ENCODE data around the gene MECP2.
A peak's percentile ranks its signal among the peaks of the same experiment; 100 is the strongest.

MECP2 gene

GRCh38 chrX:154025230-154025629 is 72.3 kb downstream of the MECP2 start:
- H3K36me3 ChIP-seq (ENCODE audit: insufficient read depth, low read length), result no peaks in the 10 kb centered on the region
- no peak overlapping the region for H3K4me3 ChIP-seq (ENCODE audit: low read depth, low read length)
- peaks cover 13% of the 10 kb centered on the region for H3K4me1 ChIP-seq (ENCODE audit: control insufficient read depth, insufficient read depth, low read length, unreplicated experiment)
- no peak overlapping the region for H2AFZ ChIP-seq (ENCODE audit: low read length, unreplicated experiment)
- no peaks in the 10 kb centered on the region for H3K27me3 ChIP-seq (ENCODE audit: insufficient read depth, low read length)
- H3K79me2 ChIP-seq (ENCODE audit: control insufficient read depth, insufficient read depth, low read length, unreplicated experiment), result no peaks in the 10 kb centered on the region
- no peak overlapping the region for H3K27ac ChIP-seq (ENCODE audit: low read depth, low read length)

- peaks cover 13% of the 10 kb centered on the region for H3K4me1 ChIP-seq (ENCODE audit: control insufficient read depth, insufficient read depth, low read length, unreplicated experiment)
- H3K4me3 ChIP-seq (ENCODE audit: low read depth, low read length), result no peak overlapping the region
- no peak overlapping the region for H2AFZ ChIP-seq (ENCODE audit: low read length, unreplicated experiment)
- H3K79me2 ChIP-seq (ENCODE audit: control insufficient read depth, insufficient read depth, low read length, unreplicated experiment), result peaks cover 3% of the 10 kb centered on the region
- H3K27ac ChIP-seq (ENCODE audit: low read depth, low read length), result no peak overlapping the region
- no peaks in the 10 kb centered on the region for H3K27me3 ChIP-seq (ENCODE audit: insufficient read depth, low read length)
- H3K36me3 ChIP-seq (ENCODE audit: insufficient read depth, low read length), result no peaks in the 10 kb centered on the region
These were observed 73.2 kb downstream of the MECP2 start for GRCh38 chrX:154024271-154024670.

DNA sequence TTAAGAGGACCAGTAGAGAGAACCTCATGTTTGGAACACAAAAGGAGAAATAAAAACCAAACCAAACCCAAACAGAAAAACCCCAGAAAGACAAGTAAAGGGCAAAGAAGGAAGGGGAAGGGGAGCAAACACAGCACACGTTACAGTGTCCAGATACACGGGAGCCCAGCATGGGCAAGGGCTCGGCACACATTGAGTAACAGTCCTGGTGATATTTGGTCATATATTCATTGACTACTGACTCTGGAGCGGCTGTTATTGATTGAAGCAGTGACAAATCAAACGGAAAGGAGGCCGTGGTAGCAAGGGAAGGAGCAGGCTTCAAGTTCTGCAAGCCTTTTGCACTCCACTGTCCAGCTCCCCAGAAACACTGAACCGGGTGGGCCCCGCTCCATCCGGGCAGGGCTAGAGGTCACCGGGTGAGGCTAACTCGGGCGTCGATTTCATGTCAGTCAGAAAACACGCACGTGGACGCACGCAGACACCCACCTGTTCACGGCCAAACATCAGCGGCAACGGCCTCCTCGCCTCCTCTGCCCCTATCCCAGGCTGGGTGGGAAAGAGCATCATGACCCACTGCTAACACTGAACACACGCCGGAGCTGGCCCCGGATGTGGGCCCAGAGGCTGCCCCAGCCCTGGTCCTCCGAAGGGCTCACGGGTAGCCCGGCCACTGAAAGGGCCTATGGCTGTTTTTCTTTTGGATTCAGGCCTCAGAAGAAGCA is 74.1 kb downstream of the MECP2 start:
- H3K79me2 ChIP-seq (ENCODE audit: control insufficient read depth, insufficient read depth, low read length, unreplicated experiment), result peaks cover 12% of the 10 kb centered on the region
- no peak overlapping the region for H3K4me3 ChIP-seq (ENCODE audit: low read depth, low read length)
- no peaks in the 10 kb centered on the region for H3K27me3 ChIP-seq (ENCODE audit: insufficient read depth, low read length)
- H2AFZ ChIP-seq (ENCODE audit: low read length, unreplicated experiment), result no peak overlapping the region
- H3K36me3 ChIP-seq (ENCODE audit: insufficient read depth, low read length), result no peaks in the 10 kb centered on the region
- no peak overlapping the region for H3K27ac ChIP-seq (ENCODE audit: low read depth, low read length)
- peaks cover 13% of the 10 kb centered on the region for H3K4me1 ChIP-seq (ENCODE audit: control insufficient read depth, insufficient read depth, low read length, unreplicated experiment)

DNA sequence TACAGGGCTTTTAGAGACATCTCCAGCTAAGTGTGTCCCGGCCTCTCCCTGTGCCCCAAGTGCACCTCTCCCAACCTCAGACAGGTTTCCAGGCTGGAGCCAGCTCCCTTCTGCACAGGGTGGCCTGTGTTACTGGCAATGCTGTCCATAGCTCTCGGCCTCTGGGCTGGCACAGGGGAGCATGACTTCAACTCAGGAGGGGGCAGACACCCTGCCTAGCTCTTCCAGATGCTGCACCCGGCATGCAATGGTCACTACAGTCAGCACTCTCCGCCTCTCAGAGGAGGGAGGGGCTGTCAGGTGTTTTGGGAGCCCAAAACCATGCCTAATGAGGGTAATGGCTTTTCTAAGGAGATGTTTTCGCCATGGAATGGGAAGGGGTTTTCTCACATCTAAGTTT is 75.4 kb downstream of the MECP2 start:
- Histone ChIP-seq H3K4me3 (ENCODE audit: low read depth, low read length) (no peak overlapping the region), H3K79me2 (ENCODE audit: control insufficient read depth, insufficient read depth, low read length, unreplicated experiment) (peaks cover 21% of the 10 kb centered on the region), H3K27ac (ENCODE audit: low read depth, low read length) (peak overlapping the region; percentile 90; the same call in 1 of the 2 replicates), H2AFZ (ENCODE audit: low read length, unreplicated experiment) (no peak overlapping the region), H3K36me3 (ENCODE audit: insufficient read depth, low read length) (no peaks in the 10 kb centered on the region), H3K27me3 (ENCODE audit: insufficient read depth, low read length) (no peaks in the 10 kb centered on the region), H3K4me1 (ENCODE audit: control insufficient read depth, insufficient read depth, low read length, unreplicated experiment) (peaks cover 21% of the 10 kb centered on the region)

GRCh38 chrX:154021131-154021611 is 76.3 kb downstream of the MECP2 start:
- H3K4me1 ChIP-seq (ENCODE audit: control insufficient read depth, insufficient read depth, low read length, unreplicated experiment), result peaks cover 21% of the 10 kb centered on the region
- no peaks in the 10 kb centered on the region for H3K27me3 ChIP-seq (ENCODE audit: insufficient read depth, low read length)
- H3K79me2 ChIP-seq (ENCODE audit: control insufficient read depth, insufficient read depth, low read length, unreplicated experiment), result peaks cover 29% of the 10 kb centered on the region
- H3K27ac ChIP-seq (ENCODE audit: low read depth, low read length), result peak overlapping the region; percentile 90
- H3K36me3 ChIP-seq (ENCODE audit: insufficient read depth, low read length), result no peaks in the 10 kb centered on the region
- H2AFZ ChIP-seq (ENCODE audit: low read length, unreplicated experiment), result no peak overlapping the region
- H3K4me3 ChIP-seq (ENCODE audit: low read depth, low read length), result peak overlapping the region; percentile 80

DNA sequence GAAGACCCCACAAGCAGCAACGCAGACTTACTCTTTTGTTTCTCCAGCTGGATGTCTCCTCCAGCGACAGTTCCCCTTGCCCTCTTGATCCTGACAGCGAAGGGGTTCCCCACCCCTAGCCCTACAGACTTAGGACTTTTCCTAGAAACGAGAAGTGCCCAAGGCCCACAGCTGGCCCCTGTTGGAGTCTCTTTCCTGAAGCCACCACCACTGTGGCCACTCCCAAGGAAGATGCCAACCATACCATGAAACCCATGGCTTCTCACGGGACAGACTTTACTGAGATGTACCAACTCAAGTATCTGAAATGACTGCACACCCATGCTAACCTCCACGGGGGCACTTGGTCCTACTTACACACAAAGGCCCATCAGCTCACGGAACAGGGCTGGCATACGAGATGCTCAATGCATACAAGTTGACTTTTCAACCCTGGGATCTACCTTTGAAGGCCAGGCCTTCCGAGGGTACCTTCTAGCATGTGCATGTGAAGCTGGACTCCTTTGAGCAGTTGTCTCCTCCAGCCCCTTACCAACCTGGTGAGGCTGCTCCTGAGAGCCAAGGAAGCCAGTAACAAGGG is 76.9 kb downstream of the MECP2 start:
- Histone ChIP-seq H3K27ac (ENCODE audit: low read depth, low read length) (peak overlapping the region; percentile 90), H2AFZ (ENCODE audit: low read length, unreplicated experiment) (no peak overlapping the region), H3K79me2 (ENCODE audit: control insufficient read depth, insufficient read depth, low read length, unreplicated experiment) (peaks cover 32% of the 10 kb centered on the region), H3K36me3 (ENCODE audit: insufficient read depth, low read length) (no peaks in the 10 kb centered on the region), H3K4me1 (ENCODE audit: control insufficient read depth, insufficient read depth, low read length, unreplicated experiment) (peaks cover 21% of the 10 kb centered on the region), H3K27me3 (ENCODE audit: insufficient read depth, low read length) (no peaks in the 10 kb centered on the region), H3K4me3 (ENCODE audit: low read depth, low read length) (peak overlapping the region; percentile 80)

DNA sequence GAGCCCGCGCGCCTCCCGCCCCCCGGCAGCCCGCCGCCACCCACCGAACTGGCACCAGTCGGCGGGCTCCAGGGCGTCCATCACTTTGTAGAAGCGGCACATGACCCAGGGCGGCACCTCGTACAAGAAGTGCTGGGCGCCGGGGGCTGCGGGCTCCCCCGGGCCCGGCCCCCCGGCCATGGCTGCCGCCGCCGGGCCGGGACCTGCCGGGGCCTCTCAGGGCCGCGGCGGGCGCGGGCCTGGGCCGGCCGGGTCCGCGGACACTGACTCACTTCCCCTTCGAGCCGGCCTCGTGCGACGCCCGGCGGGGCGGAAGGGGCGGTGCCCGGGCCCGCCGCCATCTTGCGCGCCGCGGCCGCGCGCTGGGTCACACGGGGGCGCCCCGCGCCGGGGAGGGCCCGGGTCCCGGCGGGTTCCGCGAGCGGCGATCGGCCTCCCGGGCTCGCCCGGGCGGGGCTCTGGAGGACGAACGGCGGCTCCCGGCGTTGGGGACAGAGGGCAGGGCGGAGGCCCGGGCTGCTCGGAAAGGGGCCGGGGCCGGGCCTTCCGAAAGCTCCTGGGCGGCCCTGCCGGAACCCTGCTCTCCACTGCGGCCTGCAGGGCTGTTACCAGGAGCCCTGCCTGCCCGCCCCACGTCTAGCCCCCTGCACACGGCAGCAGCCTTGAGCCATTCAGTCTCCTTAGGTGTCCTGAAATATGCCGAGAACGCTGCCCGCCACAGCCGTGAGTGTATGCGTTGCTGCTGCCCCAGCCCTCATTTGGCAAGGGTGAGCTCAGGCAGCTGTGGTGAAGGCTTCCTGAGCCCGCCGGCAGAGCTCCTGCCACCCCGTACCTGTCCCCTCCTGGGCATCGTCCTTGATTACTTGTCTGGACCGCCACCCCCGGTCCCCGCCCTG is 77.6 kb downstream of the MECP2 start, which contains the start of gene IRAK1:
Gene IRAK1, minus strand, starts transcription at position 270 of the 896 bp plus-strand sequence. Its CDS starts 90 bp downstream, at position 180.
- Histone ChIP-seq H3K4me3 (ENCODE audit: low read depth, low read length) (peak within 1 kb of the TSS; percentile 90), H3K36me3 (ENCODE audit: insufficient read depth, low read length) (no peaks in the 10 kb centered on the region), H3K4me1 (ENCODE audit: control insufficient read depth, insufficient read depth, low read length, unreplicated experiment) (peaks cover 21% of the 10 kb centered on the region), H3K79me2 (ENCODE audit: control insufficient read depth, insufficient read depth, low read length, unreplicated experiment) (peaks cover 32% of the 10 kb centered on the region), H3K27me3 (ENCODE audit: insufficient read depth, low read length) (no peaks in the 10 kb centered on the region), H3K27ac (ENCODE audit: low read depth, low read length) (peak within 1 kb of the TSS; percentile 90), H2AFZ (ENCODE audit: low read length, unreplicated experiment) (peak within 1 kb of the TSS; percentile 1)

- Histone ChIP-seq H3K4me3 (ENCODE audit: low read depth, low read length) (peak overlapping the region; percentile 90), H3K36me3 (ENCODE audit: insufficient read depth, low read length) (no peaks in the 10 kb centered on the region), H3K27ac (ENCODE audit: low read depth, low read length) (peak overlapping the region; percentile 80), H3K4me1 (ENCODE audit: control insufficient read depth, insufficient read depth, low read length, unreplicated experiment) (peaks cover 21% of the 10 kb centered on the region), H3K27me3 (ENCODE audit: insufficient read depth, low read length) (no peaks in the 10 kb centered on the region), H2AFZ (ENCODE audit: low read length, unreplicated experiment) (no peak overlapping the region), H3K79me2 (ENCODE audit: control insufficient read depth, insufficient read depth, low read length, unreplicated experiment) (peaks cover 32% of the 10 kb centered on the region)
These were observed 78.4 kb downstream of the MECP2 start for GRCh38 chrX:154019061-154019621.

DNA sequence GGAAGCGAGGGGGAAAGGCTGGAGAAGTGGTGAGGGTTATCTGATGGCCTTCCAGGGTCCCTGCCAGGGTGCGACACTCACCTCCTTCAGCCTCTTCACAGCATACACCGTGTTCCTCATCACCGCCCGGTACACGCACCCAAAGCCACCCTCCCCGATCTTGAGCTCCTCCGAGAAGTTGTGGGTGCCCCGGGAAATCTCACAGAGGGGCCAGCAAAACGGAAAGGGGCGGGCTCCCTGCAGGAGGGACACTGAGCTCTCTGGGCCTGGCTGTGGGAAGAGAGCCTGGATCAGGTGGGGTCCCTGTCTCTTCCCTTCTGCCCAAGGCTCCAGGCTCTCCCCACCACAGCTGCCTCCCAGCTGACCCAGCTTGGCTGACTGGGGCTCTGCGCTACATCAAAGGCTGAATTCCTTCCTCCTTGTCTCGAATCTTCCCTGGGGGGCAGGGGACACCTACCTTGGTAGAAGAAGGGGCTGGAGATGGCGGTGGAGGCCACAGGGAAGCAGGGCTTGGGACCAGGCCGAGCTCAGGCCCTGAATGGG is 78.9 kb downstream of the MECP2 start:
- H2AFZ ChIP-seq (ENCODE audit: low read length, unreplicated experiment), result no peak overlapping the region
- peaks cover 32% of the 10 kb centered on the region for H3K79me2 ChIP-seq (ENCODE audit: control insufficient read depth, insufficient read depth, low read length, unreplicated experiment)
- peak overlapping the region; percentile 80 for H3K27ac ChIP-seq (ENCODE audit: low read depth, low read length)

More for the DNA sequence above, 78.9 kb downstream of the MECP2 start:
- Histone ChIP-seq H3K27me3 (ENCODE audit: insufficient read depth, low read length) (no peaks in the 10 kb centered on the region), H3K4me1 (ENCODE audit: control insufficient read depth, insufficient read depth, low read length, unreplicated experiment) (peaks cover 21% of the 10 kb centered on the region), H3K36me3 (ENCODE audit: insufficient read depth, low read length) (no peaks in the 10 kb centered on the region), H3K4me3 (ENCODE audit: low read depth, low read length) (peak overlapping the region; percentile 90)

Data from ACC112 (cell line).